HG03039 (cell line): ENCODE results near the gene SYT2.
"Not testable (repeated sequence)": the region's sequence is repeated elsewhere in the genome, so short reads cannot be mapped to it uniquely, and the experiment has no call there.

Source experiments
- ATAC-seq: cut with Tn5 transposase; IDR thresholded peaks from one replicate; pipeline ENCODE4 v1.9.1; 2021; ENCODE audit warnings: mild to moderate bottlenecking, moderate library complexity; ENCODE audit not compliant: unreplicated experiment

SYT2 gene

DNA sequence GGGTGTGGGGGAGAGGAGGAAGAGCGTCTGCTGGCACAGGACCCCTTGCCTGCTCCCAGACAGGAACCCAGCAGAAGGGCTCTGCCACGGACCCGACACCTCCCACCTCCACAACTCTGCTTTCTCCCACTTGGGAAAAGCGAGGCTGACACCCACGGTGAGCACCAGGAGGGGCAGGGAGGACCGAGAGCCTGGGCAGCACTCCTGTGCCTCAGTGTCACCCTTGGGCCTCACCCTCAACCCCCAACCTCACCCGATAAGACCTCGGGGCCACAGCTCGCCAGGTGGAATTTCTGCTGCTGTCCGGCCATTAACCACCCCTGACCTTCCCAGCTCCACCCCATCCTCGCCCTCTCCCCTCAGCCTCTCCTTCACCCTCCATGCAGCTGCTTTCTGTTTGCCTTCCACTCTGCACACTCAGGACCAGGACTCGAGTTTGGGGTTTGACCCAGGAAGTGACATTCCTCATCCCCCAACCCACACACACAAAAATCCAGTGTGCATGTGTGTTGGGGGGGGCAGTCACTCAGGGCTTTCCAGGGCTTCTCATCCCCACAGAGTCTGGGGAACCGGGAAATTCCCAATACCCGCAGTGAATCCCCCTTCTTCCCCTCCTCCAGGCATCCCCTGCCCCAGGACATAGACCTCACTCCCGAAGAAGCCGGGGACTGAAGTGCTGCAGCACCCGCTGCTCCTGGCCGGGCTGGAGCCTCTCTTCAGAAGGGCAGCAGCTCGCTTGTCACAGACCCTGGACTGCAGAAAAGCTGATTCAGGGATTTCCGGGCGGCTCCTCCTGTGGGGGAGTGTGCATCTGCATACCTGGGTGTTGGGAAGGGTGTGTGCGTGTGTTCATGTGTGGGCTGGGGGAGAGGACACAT lies 65.8 kb downstream of the SYT2 start:
- no peak for ATAC-seq

- no peak for ATAC-seq
Measured at GRCh38 chr1:202643397-202644218, 66.6 kb downstream of the SYT2 start.

DNA sequence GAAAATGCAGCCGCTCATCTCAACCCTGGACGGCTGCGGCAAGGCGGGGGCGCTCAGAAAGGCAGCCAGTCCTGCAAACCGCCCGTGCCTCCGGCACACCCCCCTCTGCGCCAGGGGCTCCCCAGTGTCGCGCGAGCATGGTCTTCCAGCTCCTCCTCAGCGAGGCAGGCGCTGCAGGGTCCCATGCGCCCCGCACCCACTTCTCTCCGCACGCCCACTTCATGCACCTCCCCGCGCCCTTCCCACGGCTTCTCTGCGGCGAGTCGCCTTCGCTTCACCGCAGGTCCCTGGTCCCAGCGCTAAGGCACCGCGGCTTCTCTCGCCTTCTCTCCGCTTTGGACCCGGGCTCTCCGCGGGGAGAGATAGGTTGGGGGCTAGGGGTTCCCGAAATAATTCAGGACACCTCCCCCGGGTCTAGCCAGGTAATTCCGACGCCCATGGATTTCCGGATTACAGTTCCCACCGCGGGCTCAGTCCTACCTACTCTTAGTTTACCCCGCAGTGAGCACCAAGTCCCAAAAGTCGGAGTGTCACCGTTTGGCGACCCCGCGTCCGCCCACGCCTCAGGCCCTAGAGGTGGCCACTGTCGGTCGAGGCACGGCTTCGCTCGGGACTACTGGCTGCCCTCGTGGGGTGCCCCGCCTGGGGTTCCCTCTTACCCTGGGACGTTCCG lies 67.5 kb downstream of the SYT2 start:
- no peak for ATAC-seq

GRCh38 chr1:202642212-202642611 lies 68.0 kb downstream of the SYT2 start:
- ATAC-seq = no peak

GRCh38 chr1:202639500-202639899 lies 70.8 kb downstream of the SYT2 start:
- no peak for ATAC-seq

DNA sequence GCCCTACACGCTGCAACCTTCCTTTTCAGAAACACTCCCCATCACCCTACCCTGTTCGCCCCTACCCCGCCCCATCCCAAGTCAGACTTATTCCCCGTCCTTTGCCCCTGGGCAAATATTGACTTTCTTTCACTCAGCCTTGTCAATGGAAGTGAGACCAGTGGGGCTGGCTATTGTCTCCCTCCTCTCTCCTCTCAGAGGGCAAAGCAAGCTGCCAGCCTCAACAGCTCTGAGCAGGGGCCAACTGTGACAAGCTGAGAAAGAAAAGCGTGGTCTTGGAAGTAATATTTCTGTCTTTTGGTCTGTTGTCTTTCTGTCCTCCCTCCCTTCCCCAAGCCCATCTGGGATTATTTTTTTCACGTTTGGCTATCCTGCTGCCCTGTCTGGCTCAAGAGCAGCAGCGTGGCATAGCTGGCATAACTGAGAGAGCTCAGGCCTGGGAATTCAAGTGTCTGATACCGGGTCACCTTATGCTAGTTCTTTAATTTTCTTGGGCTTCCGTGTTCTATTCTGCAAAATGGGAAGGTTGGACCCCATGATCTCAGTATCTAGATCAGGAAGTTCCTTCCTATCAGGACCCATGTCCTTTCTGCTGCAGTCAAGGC lies 71.5 kb downstream of the SYT2 start:
- not testable (repeated sequence) for ATAC-seq

DNA sequence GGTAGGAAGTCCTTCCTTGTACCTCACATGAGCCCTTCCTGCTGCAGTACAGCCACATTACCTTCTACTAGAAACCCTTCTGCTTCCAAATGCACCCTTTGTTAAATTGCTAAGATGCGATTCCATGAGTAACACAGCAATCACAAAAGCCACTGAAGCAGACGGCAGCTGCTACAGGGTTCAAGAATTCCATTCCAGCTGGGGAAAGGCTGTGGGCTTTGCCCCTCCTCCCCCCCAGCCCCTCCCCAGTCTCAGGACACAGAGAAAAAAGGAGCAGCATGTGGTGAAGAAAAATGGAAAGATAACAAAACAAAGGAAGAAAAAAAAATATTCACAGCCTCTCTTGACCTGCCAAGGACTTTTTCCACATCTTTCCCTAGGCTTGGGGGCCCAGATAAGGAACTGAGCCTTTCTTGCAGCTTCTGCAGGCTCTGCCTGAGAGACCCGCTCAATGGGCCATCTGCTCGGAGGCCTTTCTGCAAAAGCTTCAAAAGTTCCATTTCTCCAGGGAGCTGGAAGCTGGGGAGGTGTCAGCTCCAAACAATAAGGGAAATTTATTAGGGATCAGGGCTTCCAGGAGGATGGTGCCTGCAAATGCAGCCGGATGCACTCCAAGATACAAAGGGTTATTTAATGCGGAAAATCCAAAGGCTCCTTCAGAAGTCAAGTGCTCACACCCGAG lies 72.1 kb downstream of the SYT2 start:
- ATAC-seq = no peak

DNA sequence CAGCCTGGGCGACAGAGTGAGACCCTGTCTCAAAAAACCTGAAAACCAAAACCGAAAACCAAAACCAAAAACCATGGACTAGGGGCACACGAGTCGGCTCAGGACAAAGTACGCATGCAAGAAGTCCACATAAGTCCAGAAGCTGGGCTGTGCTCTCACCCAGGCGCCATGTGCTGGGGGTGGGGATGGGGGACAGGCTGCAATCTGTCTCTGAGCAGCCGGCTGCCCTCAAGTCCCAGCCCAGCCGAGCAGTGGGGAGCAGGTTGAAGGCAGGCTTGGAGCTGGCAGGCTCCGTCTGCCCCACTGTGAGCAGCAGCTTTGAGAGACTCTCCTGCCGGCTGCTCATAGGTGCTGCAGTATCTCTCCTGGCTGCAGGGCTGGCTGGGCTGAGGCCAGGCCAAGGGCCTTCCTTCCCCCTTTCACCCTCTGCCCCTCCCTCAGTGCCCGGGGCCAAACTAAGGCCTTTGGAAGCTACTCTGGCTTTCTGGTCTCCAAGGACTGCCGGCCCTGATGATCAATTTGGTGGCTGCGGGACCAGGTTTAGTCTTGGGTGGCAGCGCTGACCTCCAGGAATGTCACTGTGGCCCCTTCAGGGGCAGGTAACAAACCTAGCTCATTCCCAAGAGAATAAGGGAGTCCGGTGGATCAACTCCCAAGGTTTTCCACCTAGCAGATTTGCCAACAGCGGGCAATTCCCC lies 72.8 kb downstream of the SYT2 start:
- ATAC-seq = not testable (repeated sequence)

DNA sequence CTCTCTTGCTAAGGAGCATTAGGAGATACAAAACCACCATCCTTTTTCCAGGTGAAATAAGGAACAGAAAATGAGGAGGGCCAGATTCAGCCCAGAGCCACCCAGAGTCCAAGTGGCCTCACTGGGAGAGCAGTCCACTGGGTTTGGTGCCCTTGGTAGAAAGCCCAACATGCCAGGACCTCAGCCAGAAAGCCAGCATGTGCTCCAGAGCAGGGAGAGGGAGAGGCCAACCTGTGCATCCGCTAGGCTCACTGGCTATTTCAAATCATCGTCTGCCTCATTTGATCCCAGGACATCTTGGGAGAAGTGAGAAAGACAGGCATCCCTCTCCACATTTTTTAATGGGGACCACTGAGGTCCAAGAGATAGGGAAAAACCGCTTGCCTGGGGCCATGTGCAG lies 74.1 kb downstream of the SYT2 start:
- ATAC-seq = not testable (repeated sequence)

GRCh38 chr1:202632241-202632640 lies 78.0 kb downstream of the SYT2 start:
- ATAC-seq = no peak

DNA sequence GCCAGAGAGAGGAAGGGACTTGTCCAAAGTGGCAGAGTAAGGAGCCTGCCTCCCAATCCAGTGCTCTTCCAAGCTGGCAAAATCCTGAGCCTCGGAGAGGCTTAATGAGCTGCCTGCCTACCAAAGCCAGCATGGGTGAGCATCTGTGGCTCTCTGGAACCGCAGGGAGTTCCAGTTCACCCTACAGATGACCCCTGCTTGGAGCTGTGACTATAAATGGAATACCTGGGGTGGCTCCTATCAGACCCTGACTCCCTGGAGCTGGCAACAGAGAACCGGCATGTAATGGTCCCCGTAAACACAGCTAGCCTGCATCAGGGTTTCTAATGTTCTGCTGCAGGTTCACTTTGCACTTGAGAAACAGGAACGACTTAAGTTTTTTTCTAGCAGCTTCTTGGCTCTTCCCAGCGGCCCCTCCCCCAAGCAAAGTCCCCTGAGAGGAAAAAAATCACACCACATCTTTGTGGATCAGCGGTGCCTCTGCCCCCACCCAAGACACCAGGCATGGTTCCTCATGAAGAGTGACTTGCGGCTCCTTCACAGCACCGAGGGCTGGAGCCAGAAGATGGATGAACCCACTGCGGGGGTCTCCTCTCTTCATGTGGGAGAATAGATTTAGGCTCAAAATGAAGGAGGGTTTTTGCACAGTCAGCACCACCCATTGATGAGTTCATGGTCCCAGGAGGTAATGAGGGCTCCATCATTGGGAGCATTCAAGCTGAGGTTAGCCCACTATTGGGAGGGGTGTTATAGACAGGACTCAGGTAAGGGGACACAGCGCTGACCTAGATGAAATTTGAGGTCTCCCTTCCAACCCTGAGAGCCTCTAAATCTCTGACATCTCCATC lies 79.0 kb downstream of the SYT2 start:
- ATAC-seq = no peak

DNA sequence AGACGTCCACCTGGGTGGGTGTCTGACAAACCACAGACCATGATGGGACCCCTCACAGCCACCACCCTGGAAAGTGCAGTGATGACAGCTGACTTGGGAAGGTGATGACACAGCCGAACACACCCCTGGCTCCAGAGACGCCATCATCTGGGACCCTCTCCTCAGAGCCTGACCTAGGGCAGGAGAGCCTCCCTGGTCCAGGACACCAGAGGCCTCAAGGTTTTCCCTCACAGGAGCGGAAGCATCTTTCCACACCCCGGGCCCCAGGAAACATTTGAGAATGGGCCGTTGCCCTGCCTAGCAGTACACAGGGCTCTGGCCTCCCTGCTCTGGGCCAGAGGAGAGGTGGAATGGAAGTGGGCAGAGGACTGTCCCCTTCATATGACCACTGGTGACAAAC lies 79.7 kb downstream of the SYT2 start:
- ATAC-seq = no peak

DNA sequence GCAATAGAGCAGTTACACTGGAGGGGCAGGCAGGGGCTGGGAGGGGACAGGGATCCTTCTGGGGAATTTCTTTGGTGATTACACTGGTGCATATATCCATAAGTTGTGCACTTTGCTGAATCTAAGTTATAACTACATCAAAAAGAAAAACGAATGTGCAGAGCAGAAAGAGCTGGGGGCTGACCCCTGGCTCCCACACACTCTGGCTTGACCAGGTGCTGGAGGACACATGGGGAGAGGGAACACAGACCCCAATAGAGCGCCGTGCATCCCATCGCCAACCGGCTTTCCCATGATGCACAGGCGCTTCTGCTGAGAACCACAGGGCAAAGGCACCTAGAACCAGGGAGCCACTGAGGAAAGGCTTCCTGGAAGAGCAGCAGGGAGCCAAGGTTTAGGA lies 80.2 kb downstream of the SYT2 start:
- ATAC-seq = not testable (repeated sequence)

DNA sequence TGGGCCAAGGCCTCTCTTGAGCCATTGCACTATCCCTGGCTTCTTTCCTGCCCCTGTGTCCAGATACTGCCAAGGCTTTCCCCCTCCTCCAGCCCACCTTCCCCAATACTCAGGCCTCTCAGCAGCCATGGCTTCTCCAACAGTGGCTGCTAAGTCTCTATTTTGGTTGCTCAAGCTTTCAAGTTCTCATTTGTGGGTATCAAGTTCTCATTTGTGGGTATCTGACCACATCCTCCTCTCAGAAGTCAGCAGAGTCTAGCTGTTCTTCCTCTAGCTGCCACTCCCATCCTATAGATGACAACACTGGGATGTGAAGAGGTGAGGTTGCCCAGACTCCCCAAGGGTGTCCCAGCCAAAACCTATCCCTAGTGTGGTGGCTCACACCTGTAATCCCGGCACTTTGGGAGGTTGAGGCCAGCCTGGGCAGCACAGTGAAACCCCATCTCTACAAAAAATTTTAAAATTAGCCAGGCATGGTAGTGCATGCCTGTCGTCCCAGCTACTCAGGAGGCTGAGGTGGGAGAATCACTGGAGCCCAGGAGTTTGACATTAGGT lies 80.9 kb downstream of the SYT2 start:
- not testable (repeated sequence) for ATAC-seq

GRCh38 chr1:202628646-202629215 lies 81.5 kb downstream of the SYT2 start:
- no peak for ATAC-seq

DNA sequence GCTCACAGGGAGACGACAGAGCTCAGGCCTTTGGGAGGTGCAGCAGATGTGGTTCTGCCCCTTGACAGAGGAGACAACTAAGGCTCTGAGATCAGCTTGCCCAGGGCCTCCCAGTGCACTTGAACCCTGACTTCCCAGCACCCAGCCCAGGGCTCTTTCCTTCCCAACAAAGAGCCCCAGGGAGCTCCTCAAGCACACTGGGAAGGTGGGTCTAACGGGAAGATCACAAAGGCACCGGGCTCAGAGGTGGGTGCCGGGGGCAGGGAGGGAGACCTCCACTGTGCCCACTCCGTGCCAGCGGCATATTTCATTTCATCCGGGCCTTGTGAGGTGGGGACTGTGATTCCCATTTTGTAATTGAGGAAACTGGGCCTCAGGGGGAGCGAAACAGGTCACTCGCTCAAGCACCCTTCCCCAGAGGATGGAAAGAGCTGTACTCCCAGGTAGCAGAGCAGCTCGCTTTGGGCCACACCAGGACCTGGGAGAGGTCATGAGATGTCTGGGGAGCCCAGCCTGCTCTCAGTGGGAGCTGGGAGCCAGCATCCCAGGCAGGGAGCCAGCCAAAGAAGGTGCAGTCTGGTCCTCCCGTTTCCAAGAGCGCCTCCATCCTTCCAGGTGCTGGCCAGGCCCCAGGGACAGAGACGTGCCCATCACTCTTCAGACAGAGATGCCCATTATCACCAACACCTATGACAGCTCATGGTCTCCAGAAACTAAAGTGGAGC lies 82.3 kb downstream of the SYT2 start:
- ATAC-seq = no peak

GRCh38 chr1:202627036-202627435 lies 83.2 kb downstream of the SYT2 start:
- not testable (repeated sequence) for ATAC-seq
